Measurements from ENCODE around the gene CFAP74. TPM values are rescaled to one million over a fixed set of nuclear protein-coding genes. Genes with fewer than 3 reads are reported as not detected.

Gene CFAP74
- polyA plus RNA-seq, 1 donor from 2014 or later: 0.22 TPM

- H3K79me2 ChIP-seq (replicated peaks; ENCODE audit: insufficient read depth, low read length): no peaks in the 10 kb centered on the region
- H4K20me1 ChIP-seq (ENCODE audit: insufficient read depth): no peaks in the 10 kb centered on the region
- H3K9ac ChIP-seq (ENCODE audit: low read length): no peak overlapping the region
- no peak overlapping the region for H3K4me2 ChIP-seq (ENCODE audit: low read length)
- TF ChIP-seq EP300 (conservative IDR thresholded peaks at IDR 0.05; ENCODE audit: poor library complexity, severe bottlenecking): no peak
- TF ChIP-seq SMC3 (conservative IDR thresholded peaks at IDR 0.05; ENCODE audit: poor library complexity): no peak
- no peak for TF ChIP-seq POLR2AphosphoS5 (IDR thresholded peaks at IDR 0.05)
- TF ChIP-seq EZH2 (IDR thresholded peaks at IDR 0.05; ENCODE audit: borderline replicate concordance, insufficient read depth, low read length, poor library complexity, severe bottlenecking): no peak
- no peak for TF ChIP-seq CTCF (IDR thresholded peaks at IDR 0.05; ENCODE audit: poor library complexity, severe bottlenecking)
- TF ChIP-seq REST (IDR thresholded peaks at IDR 0.05; ENCODE audit: borderline replicate concordance): no peak
- TF ChIP-seq TAF1 (IDR thresholded peaks at IDR 0.05; ENCODE audit: low read depth): no peak
- TF ChIP-seq MXI1 (conservative IDR thresholded peaks at IDR 0.05; ENCODE audit: poor library complexity, severe bottlenecking): no peak
- TF ChIP-seq RAD21 (conservative IDR thresholded peaks at IDR 0.05): no peak
- no peak overlapping the region for H3K4me3 ChIP-seq (ENCODE audit: low read length)
- no peaks in the 10 kb centered on the region for H3K9me3 ChIP-seq (ENCODE audit: low read length)
- no peaks in the 10 kb centered on the region for H3K27me3 ChIP-seq (ENCODE audit: insufficient read depth, low read depth, low read length)
- no peaks in the 10 kb centered on the region for H3K36me3 ChIP-seq (ENCODE audit: insufficient read depth, low read length)
- no peak overlapping the region for H2AFZ ChIP-seq (ENCODE audit: low read depth, low read length)
- no peaks in the 10 kb centered on the region for H3K9me2 ChIP-seq (ENCODE audit: insufficient read depth, low read length)
- H3K27ac ChIP-seq (ENCODE audit: low read length): no peak overlapping the region
- no peaks in the 10 kb centered on the region for H3F3A ChIP-seq (ENCODE audit: insufficient read depth, low read length, poor library complexity, severe bottlenecking)
Observed at GRCh38 chr1:2037314-2037979, 33.9 kb upstream of the CFAP74 start.

GRCh38 chr1:2036287-2036686, 32.7 kb upstream of the CFAP74 start:
- H3K4me3 ChIP-seq (ENCODE audit: low read length): no peak overlapping the region
- no peaks in the 10 kb centered on the region for H3K36me3 ChIP-seq (ENCODE audit: insufficient read depth, low read length)
- no peak overlapping the region for H3K9ac ChIP-seq (ENCODE audit: low read length)
- H3K79me2 ChIP-seq (replicated peaks; ENCODE audit: insufficient read depth, low read length): no peaks in the 10 kb centered on the region
- H3K27ac ChIP-seq (ENCODE audit: low read length): no peak overlapping the region
- H3F3A ChIP-seq (ENCODE audit: insufficient read depth, low read length, poor library complexity, severe bottlenecking): no peaks in the 10 kb centered on the region
- no peak overlapping the region for H2AFZ ChIP-seq (ENCODE audit: low read depth, low read length)
- H3K27me3 ChIP-seq (ENCODE audit: insufficient read depth, low read depth, low read length): no peaks in the 10 kb centered on the region
- TF ChIP-seq EZH2 (IDR thresholded peaks at IDR 0.05; ENCODE audit: borderline replicate concordance, insufficient read depth, low read length, poor library complexity, severe bottlenecking): no peak
- no peak for TF ChIP-seq CTCF (IDR thresholded peaks at IDR 0.05; ENCODE audit: poor library complexity, severe bottlenecking)
- TF ChIP-seq REST (IDR thresholded peaks at IDR 0.05; ENCODE audit: borderline replicate concordance): no peak
- no peak for TF ChIP-seq TAF1 (IDR thresholded peaks at IDR 0.05; ENCODE audit: low read depth)
- H3K4me2 ChIP-seq (ENCODE audit: low read length): no peak overlapping the region
- H3K9me3 ChIP-seq (ENCODE audit: low read length): no peaks in the 10 kb centered on the region
- H3K9me2 ChIP-seq (ENCODE audit: insufficient read depth, low read length): no peaks in the 10 kb centered on the region
- no peaks in the 10 kb centered on the region for H4K20me1 ChIP-seq (ENCODE audit: insufficient read depth)

Measured in neural cell (in vitro differentiated cells).